ENCODE results near the gene TUBA1C.

DNA sequence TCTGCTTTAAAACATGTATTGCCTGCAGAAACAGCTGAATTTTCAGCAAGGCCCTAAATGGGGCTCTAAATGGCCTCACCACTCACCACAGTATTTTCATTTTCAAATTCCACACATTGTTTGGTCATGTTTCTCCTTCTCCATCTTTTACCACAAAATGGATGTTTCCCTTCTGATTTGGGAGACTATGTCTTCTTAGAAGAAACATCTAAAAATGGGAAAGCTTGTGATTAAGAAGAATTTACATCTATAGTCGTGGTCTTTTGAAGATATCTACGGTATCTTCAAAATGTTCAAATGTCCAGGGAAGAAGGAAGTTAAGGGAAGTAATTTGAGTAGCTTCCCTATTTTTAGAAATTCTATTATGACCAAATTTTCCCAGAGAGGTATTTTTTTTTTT is 20.7 kb upstream of the TUBA1C start:
- TF ChIP-seq EZH2 (IDR thresholded peaks at IDR 0.05; ENCODE audit: low read length, unreplicated experiment) (no peak), EZH2phosphoT487 (IDR thresholded peaks at IDR 0.05; ENCODE audit: borderline replicate concordance, low read length) (no peak)
- TF ChIP-seq, protein P1, sequence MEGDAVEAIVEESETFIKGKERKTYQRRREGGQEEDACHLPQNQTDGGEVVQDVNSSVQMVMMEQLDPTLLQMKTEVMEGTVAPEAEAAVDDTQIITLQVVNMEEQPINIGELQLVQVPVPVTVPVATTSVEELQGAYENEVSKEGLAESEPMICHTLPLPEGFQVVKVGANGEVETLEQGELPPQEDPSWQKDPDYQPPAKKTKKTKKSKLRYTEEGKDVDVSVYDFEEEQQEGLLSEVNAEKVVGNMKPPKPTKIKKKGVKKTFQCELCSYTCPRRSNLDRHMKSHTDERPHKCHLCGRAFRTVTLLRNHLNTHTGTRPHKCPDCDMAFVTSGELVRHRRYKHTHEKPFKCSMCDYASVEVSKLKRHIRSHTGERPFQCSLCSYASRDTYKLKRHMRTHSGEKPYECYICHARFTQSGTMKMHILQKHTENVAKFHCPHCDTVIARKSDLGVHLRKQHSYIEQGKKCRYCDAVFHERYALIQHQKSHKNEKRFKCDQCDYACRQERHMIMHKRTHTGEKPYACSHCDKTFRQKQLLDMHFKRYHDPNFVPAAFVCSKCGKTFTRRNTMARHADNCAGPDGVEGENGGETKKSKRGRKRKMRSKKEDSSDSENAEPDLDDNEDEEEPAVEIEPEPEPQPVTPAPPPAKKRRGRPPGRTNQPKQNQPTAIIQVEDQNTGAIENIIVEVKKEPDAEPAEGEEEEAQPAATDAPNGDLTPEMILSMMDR (conservative IDR thresholded peaks at IDR 0.05; ENCODE audit: low read depth, low read length): no peak
